B cell (primary cell): ENCODE measurements around the gene TP53I3. TPM values are rescaled to one million over a fixed set of nuclear protein-coding genes. Genes with fewer than 3 reads are reported as not detected.

ENCODE experiments used
- ATAC-seq: fragments of 200-7000 bp; cut with Tn5 transposase; one replicate; pipeline ENCODE4 v1.10.0; 2021; ENCODE audit warnings: low read depth, mild to moderate bottlenecking, moderate number of reproducible peaks, moderate library complexity
- CTCF ChIA-PET: fragments of 350-600 bp; sonication (Branson Sonifier 250); formaldehyde crosslinking; loops from one replicate; lab custom pipeline; 2021; ENCODE audit warnings: antibody characterized with exemption, inconsistent platforms; lab: Charles Lee
- POLR2A ChIA-PET: fragments of 350-600 bp; sonication (Branson Sonifier 250); formaldehyde crosslinking; loops from one replicate; lab custom pipeline; 2021; ENCODE audit warnings: antibody characterized with exemption; lab: Charles Lee
- DNase-seq: peaks from one replicate; pipeline ENCODE4 v3.0.0; 2013
- H2AFZ ChIP-seq: 2 replicates; pipeline ENCODE4 v1.6.1; 2012; ENCODE audit warnings: mild to moderate bottlenecking, low read depth, low read length; ENCODE audit not compliant: insufficient read depth, poor library complexity, severe bottlenecking
- H3K27ac ChIP-seq, 2 donors: 1 replicate in 1 of 2; 2 replicates in 1 of 2; pipeline ENCODE4 v1.5.1; 2012 to 2013; ENCODE audit warnings: low read length in 2 of 2, mild to moderate bottlenecking in 2 of 2, moderate library complexity in 1 of 2
- H3K27me3 ChIP-seq, 4 experiments: fragments of 200-600 bp in 1 of 4; sonication (generic) in 1 of 4; replicated peaks in 1 of 4; 1 replicate in 2 of 4; 2 replicates in 2 of 4; pipeline versions ENCODE4 v1.6.1 to v1.7.0; 2013 to 2016; ENCODE audit warnings: low read length in 3 of 4, mild to moderate bottlenecking in 2 of 4, mixed read lengths in 1 of 4, moderate library complexity in 1 of 4; ENCODE audit not compliant: insufficient read depth in 4 of 4, control insufficient read depth in 3 of 4; ENCODE audit errors: control extremely low read depth in 1 of 4
- H3K36me3 ChIP-seq, 2 experiments: replicated peaks in 1 of 2; 1 replicate in 1 of 2; 2 replicates in 1 of 2; pipeline versions ENCODE4 v1.6.1 to v1.7.1; 2013; ENCODE audit warnings: low read length in 1 of 2; ENCODE audit not compliant: insufficient read depth in 2 of 2, control insufficient read depth in 1 of 2; ENCODE audit errors: control extremely low read depth in 1 of 2, extremely low read depth in 1 of 2
- H3K4me1 ChIP-seq, 2 donors: fragments of 200-600 bp in 1 of 2; sonication (generic) in 1 of 2; 1 replicate in 1 of 2; 2 replicates in 1 of 2; pipeline versions ENCODE4 v1.5.1 to v1.6.1; 2013 to 2017; ENCODE audit warnings: low read length in 2 of 2; ENCODE audit not compliant: control insufficient read depth in 2 of 2, insufficient read depth in 2 of 2
- H3K4me2 ChIP-seq: replicated peaks from 2 replicates; pipeline ENCODE3; 2012; ENCODE audit warnings: mild to moderate bottlenecking, low read depth, low read length; ENCODE audit not compliant: poor library complexity, severe bottlenecking
- H3K4me3 ChIP-seq, 5 experiments: fragments of 200-600 bp in 1 of 5; sonication (generic) in 1 of 5; 1 replicate in 3 of 5; 2 replicates in 2 of 5; pipeline versions ENCODE4 v1.5.1 to v1.7.0; 2011 to 2016; ENCODE audit warnings: low read length in 4 of 5, mild to moderate bottlenecking in 4 of 5, low read depth in 2 of 5, control low read depth in 1 of 5, moderate library complexity in 1 of 5; ENCODE audit not compliant: insufficient read depth in 1 of 5; ENCODE audit errors: control extremely low read depth in 1 of 5, extremely low read depth in 1 of 5
- H3K79me2 ChIP-seq: fragments of 200-600 bp; sonication (generic); one replicate; pipeline ENCODE4 v1.6.0; 2016; ENCODE audit warnings: low read length; ENCODE audit not compliant: control insufficient read depth, insufficient read depth
- H3K9ac ChIP-seq: fragments of 200-600 bp; sonication (generic); 2 replicates; pipeline ENCODE4 v1.6.1; 2017; ENCODE audit warnings: mild to moderate bottlenecking, low read length, moderate library complexity
- H3K9me3 ChIP-seq, 3 donors: one replicate each; pipeline versions ENCODE4 v1.6.1 to v1.7.1; 2013; ENCODE audit warnings: low read length in 2 of 3; ENCODE audit not compliant: control insufficient read depth in 2 of 3, insufficient read depth in 1 of 3; ENCODE audit errors: control extremely low read depth in 1 of 3
- H4K20me1 ChIP-seq: 2 replicates; pipeline ENCODE4 v1.6.0; 2012; ENCODE audit warnings: mild to moderate bottlenecking, low read length; ENCODE audit not compliant: insufficient read depth, control insufficient read depth, poor library complexity, severe bottlenecking
- H3K27ac Mint-ChIP-seq: one replicate; pipeline ENCODE4 v1.8.0; 2021; ENCODE audit warnings: mixed read lengths
- H3K27me3 Mint-ChIP-seq: one replicate; pipeline ENCODE4 v1.8.0; 2021; ENCODE audit warnings: mixed read lengths
- H3K4me1 Mint-ChIP-seq: one replicate; pipeline ENCODE4 v1.8.0; 2021; ENCODE audit warnings: mixed read lengths
- H3K4me3 Mint-ChIP-seq: one replicate; pipeline ENCODE4 v1.8.0; 2021; ENCODE audit warnings: mixed read lengths
- H3K9me3 Mint-ChIP-seq: one replicate; pipeline ENCODE4 v1.8.0; 2022; ENCODE audit warnings: mixed read lengths; ENCODE audit not compliant: insufficient read depth
- CTCF ChIP-seq: fragments of 200-600 bp; IDR thresholded peaks from one replicate; pipeline ENCODE4 v1.8.0; 2022; ENCODE audit warnings: antibody characterized with exemption, mild to moderate bottlenecking
- EZH2 ChIP-seq: IDR thresholded peaks from 2 replicates; pipeline ENCODE4 v1.6.1; 2012; ENCODE audit warnings: borderline replicate concordance, low read depth, mild to moderate bottlenecking, moderate library complexity, low read length; ENCODE audit not compliant: insufficient read depth, poor library complexity, severe bottlenecking
- WGBS: methylation state at CpG from one replicate; pipeline ENCODE4 v1.1.5; 2013; ENCODE audit warnings: missing lambda C conversion rate; ENCODE audit not compliant: insufficient coverage; 5-methylcytosine and 5-hydroxymethylcytosine counted together
- intact Hi-C: fragments of 100-400 bp; cut with micrococcal nuclease; formaldehyde crosslinking; loops from one replicate; pipeline ENCODE4 v1.10.0; 2022
- polyA plus RNA-seq: library from polyadenylated mRNA; depleted of rRNA; stranded (reverse); fragments of >200 nt; gene quantifications from 2 replicates; pipeline ENCODE4 v1.2.3, GENCODE V29; 2012
- total RNA-seq, 2 donors: library from RNA; stranded (reverse); fragments of 120-200 nt in 1 of 2; gene quantifications; 1 replicate in 1 of 2; 2 replicates in 1 of 2; pipeline versions ENCODE4 v1.2.3 to v1.2.4, GENCODE V29; 2013 to 2022

TP53I3 gene
- total and polyA plus RNA-seq, 2 donors (not counting 1 experiment from before 2014, with no cell fraction given): 3.9 to 7.3 TPM

GRCh38 chr2:24105816-24106215 lies 21.2 kb upstream of the TP53I3 start:
- H2AFZ ChIP-seq: no peak overlapping the region
- WGBS: no CpG with 5 or more reads among the region's 2 CpGs
- Mint-ChIP-seq H3K27ac (no peak overlapping the region), H3K27me3 (no peaks in the 10 kb centered on the region), H3K9me3 (peaks cover 24% of the 10 kb centered on the region), H3K4me1 (peaks cover 22% of the 10 kb centered on the region), H3K4me3 (no peak overlapping the region)
- H3K27ac ChIP-seq: no peak overlapping the region
- ATAC-seq (no peak), DNase-seq (no peak)
- no peaks in the 10 kb centered on the region for H3K36me3 ChIP-seq
- POLR2A ChIA-PET: no interaction called here
- H3K79me2 ChIP-seq: no peaks in the 10 kb centered on the region
- H3K9me3 ChIP-seq: peaks cover 0 to 17% (median 9%) of the 10 kb centered on the region in 3 donors
- no peak overlapping the region for H3K9ac ChIP-seq
- H3K4me3 ChIP-seq: no peak overlapping the region
- H3K4me2 ChIP-seq: no peak overlapping the region
- CTCF ChIA-PET: interaction anchor here (2.6 kb wide), 1 partner anchor 21 kb away, joined by 7 read pairs; the partner anchor contains the start of gene TP53I3
- H3K4me1 ChIP-seq: peaks cover 18 to 22% of the 10 kb centered on the region in 2 donors
- TF ChIP-seq CTCF (no peak), EZH2 (no peak)
- H3K27me3 ChIP-seq: no peaks in the 10 kb centered on the region
- no peaks in the 10 kb centered on the region for H4K20me1 ChIP-seq
- intact Hi-C loops: no loop called here

GRCh38 chr2:24104906-24105305 lies 20.3 kb upstream of the TP53I3 start:
- no peak overlapping the region for H2AFZ ChIP-seq
- no peak overlapping the region for H3K9ac ChIP-seq
- Mint-ChIP-seq H3K4me3 (peak overlapping the region; percentile 49), H3K4me1 (peaks cover 22% of the 10 kb centered on the region), H3K27me3 (no peaks in the 10 kb centered on the region), H3K9me3 (peaks cover 24% of the 10 kb centered on the region), H3K27ac (peak overlapping the region; percentile 8)
- H3K4me1 ChIP-seq: peaks cover 18 to 22% of the 10 kb centered on the region in 2 donors
- H3K79me2 ChIP-seq: no peaks in the 10 kb centered on the region
- peak; percentile 62 for ATAC-seq
- ChIA-PET CTCF (interaction anchor here (2.6 kb wide), 1 partner anchor 20 kb away, joined by 7 read pairs; the partner anchor contains the start of gene TP53I3), POLR2A (interaction anchor here (0.6 to 0.7 kb wide), 2 partner anchors 13 to 28 kb away, joined by 3 read pairs; no protein-coding TSS in a partner anchor)
- no peak overlapping the region for H3K4me3 ChIP-seq
- peaks cover 0 to 17% (median 9%) of the 10 kb centered on the region in 3 donors for H3K9me3 ChIP-seq
- H3K4me2 ChIP-seq: peak overlapping the region; percentile 32
- 44% methylated on average over 4 of the region's 4 CpGs for WGBS
- H3K36me3 ChIP-seq: no peaks in the 10 kb centered on the region
- intact Hi-C loops: no loop called here
- TF ChIP-seq CTCF: no peak
- no peak for TF ChIP-seq EZH2
- H3K27me3 ChIP-seq: no peaks in the 10 kb centered on the region
- H4K20me1 ChIP-seq: no peaks in the 10 kb centered on the region
- DNase-seq: peak; percentile 19
- no peak overlapping the region for H3K27ac ChIP-seq
